Progenitor cell of endocrine pancreas (in vitro differentiated cells): ENCODE results near the gene EFNB2. TPM values are rescaled to one million over a fixed set of nuclear protein-coding genes. Genes with fewer than 3 reads are reported as not detected.

Experiments used
- DNase-seq: peaks from one replicate; pipeline ENCODE4 v3.0.0; 2021; ENCODE audit warnings: low spot score; ENCODE audit not compliant: unreplicated experiment
- H3K27ac Mint-ChIP-seq: 2 replicates; pipeline ENCODE4 v1.8.0; 2021; ENCODE audit warnings: mild to moderate bottlenecking, moderate library complexity, mixed read lengths
- H3K27me3 Mint-ChIP-seq: 2 replicates; pipeline ENCODE4 v1.8.0; 2021; ENCODE audit warnings: mixed read lengths
- H3K36me3 Mint-ChIP-seq: 2 replicates; pipeline ENCODE4 v1.8.0; 2022; ENCODE audit warnings: mixed read lengths; ENCODE audit not compliant: insufficient read depth
- H3K4me1 Mint-ChIP-seq: 2 replicates; pipeline ENCODE4 v1.8.0; 2021; ENCODE audit warnings: low read depth, mixed read lengths
- H3K4me3 Mint-ChIP-seq: 2 replicates; pipeline ENCODE4 v1.8.0; 2021; ENCODE audit warnings: low read depth, mild to moderate bottlenecking, moderate library complexity, mixed read lengths
- H3K9me3 Mint-ChIP-seq: 2 replicates; pipeline ENCODE4 v1.8.0; 2021; ENCODE audit warnings: low read depth, mixed read lengths
- total RNA-seq: library from RNA; stranded (reverse); gene quantifications from 2 replicates; pipeline ENCODE4 v1.2.1, GENCODE V29; 2021
- TF ChIP-seq, protein P1 (sequence below): fragments of 200-600 bp; sonication (generic); IDR thresholded peaks from one replicate; pipeline ENCODE4 v1.5.0; 2021; ENCODE audit warnings: antibody characterized with exemption, mild to moderate bottlenecking; ENCODE audit not compliant: unreplicated experiment

Gene EFNB2
- total RNA-seq, 1 donor from 2014 or later: 44.2 TPM

DNA sequence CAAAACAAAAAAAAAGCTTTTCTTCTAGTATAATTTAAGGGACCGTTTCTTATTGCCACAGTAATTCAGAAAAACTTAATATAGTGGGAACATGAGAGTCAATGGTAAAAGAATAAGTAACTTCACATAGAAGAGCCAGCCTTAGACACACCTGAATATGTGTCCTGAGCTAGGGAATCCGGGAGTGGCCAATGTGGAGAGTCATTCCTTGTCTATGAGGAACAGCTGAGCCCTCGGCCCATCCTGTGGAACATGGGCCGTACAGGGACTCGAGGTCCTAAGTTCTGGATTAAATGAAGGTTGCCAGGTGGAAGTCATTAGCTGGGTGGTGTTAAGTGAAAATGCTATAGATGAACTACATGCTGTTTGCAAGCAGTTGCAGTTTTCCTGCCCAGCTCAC is 32.2 kb downstream of the EFNB2 start:
- Mint-ChIP-seq H3K4me3 (no peak overlapping the region), H3K27me3 (no peaks in the 10 kb centered on the region), H3K36me3 (peaks cover 20% of the 10 kb centered on the region), H3K27ac (peak overlapping the region; percentile 83), H3K9me3 (no peaks in the 10 kb centered on the region), H3K4me1 (peaks cover 11% of the 10 kb centered on the region)
- TF ChIP-seq, protein P1, sequence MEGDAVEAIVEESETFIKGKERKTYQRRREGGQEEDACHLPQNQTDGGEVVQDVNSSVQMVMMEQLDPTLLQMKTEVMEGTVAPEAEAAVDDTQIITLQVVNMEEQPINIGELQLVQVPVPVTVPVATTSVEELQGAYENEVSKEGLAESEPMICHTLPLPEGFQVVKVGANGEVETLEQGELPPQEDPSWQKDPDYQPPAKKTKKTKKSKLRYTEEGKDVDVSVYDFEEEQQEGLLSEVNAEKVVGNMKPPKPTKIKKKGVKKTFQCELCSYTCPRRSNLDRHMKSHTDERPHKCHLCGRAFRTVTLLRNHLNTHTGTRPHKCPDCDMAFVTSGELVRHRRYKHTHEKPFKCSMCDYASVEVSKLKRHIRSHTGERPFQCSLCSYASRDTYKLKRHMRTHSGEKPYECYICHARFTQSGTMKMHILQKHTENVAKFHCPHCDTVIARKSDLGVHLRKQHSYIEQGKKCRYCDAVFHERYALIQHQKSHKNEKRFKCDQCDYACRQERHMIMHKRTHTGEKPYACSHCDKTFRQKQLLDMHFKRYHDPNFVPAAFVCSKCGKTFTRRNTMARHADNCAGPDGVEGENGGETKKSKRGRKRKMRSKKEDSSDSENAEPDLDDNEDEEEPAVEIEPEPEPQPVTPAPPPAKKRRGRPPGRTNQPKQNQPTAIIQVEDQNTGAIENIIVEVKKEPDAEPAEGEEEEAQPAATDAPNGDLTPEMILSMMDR: no peak
- no peak for DNase-seq

DNA sequence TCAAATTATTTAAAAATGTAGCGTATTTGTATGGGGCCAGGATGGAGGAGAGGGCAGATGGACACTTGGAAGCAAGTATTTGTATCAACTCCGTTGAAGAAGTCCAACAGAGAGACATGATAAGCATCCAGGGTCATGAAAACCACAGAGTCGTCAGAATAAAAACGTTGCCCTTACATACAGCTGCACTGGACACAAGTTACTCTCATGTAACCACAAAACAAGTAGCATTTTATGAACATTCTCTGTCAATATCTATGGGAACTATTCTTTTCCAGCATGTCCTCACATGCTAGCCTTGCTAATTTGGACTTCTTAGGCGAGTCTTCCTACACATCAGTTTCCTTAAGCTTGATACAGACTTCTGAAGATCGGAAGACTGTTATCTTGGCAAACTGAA is 35.0 kb downstream of the EFNB2 start:
- Mint-ChIP-seq H3K4me3 (no peak overlapping the region), H3K36me3 (peaks cover 18% of the 10 kb centered on the region), H3K4me1 (peaks cover 34% of the 10 kb centered on the region), H3K9me3 (no peaks in the 10 kb centered on the region), H3K27me3 (no peaks in the 10 kb centered on the region), H3K27ac (peak overlapping the region; percentile 11)
- no peak for DNase-seq
- TF ChIP-seq, protein P1: no peak

DNA sequence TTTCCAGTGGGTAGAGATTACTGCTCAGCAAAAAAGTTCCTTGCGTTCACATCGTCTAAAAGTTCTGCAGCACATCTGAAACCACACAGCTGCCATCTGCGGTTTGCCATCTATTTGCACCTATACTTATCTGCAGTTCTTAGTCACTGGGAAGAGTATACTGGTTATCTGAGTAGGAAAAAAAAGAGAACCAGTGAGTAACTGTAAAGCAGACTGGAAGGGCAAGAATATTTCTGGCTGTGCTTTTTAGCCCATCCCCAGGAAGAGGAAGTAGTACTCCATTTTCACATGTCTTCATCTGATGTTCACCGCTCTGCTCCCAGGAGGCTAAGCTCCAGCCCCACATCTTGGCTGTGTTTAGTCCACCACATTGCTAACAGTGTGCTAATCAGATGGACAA is 35.6 kb downstream of the EFNB2 start:
- no peaks in the 10 kb centered on the region for H3K9me3 Mint-ChIP-seq
- H3K4me3 Mint-ChIP-seq: no peak overlapping the region
- peaks cover 19% of the 10 kb centered on the region for H3K36me3 Mint-ChIP-seq
- no peak for DNase-seq
- H3K27ac Mint-ChIP-seq: no peak overlapping the region
- no peaks in the 10 kb centered on the region for H3K27me3 Mint-ChIP-seq
- TF ChIP-seq, protein P1: no peak
- peaks cover 35% of the 10 kb centered on the region for H3K4me1 Mint-ChIP-seq

DNA sequence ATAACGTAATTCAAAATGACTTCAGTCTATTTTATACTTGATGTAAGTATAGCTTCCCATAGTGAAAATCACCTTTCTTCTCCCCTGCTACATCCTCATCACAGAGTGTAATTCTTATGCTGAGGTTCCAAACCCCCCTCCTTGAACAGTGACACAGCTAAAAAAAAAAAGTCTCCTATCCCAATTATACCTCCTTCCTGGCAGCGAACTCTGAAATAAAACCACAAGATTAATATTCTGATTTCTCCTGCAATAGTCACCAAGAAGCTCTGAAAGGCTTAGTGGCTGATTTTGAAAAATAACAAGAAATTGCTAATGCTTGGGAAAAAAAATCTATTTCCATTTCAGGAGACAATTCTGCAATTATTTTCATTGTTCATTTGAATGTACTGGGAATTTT is 36.3 kb downstream of the EFNB2 start:
- Mint-ChIP-seq H3K27me3 (no peaks in the 10 kb centered on the region), H3K27ac (no peak overlapping the region), H3K4me1 (peaks cover 35% of the 10 kb centered on the region), H3K9me3 (no peaks in the 10 kb centered on the region), H3K4me3 (no peak overlapping the region), H3K36me3 (peaks cover 22% of the 10 kb centered on the region)
- TF ChIP-seq, protein P1: no peak
- DNase-seq: no peak

DNA sequence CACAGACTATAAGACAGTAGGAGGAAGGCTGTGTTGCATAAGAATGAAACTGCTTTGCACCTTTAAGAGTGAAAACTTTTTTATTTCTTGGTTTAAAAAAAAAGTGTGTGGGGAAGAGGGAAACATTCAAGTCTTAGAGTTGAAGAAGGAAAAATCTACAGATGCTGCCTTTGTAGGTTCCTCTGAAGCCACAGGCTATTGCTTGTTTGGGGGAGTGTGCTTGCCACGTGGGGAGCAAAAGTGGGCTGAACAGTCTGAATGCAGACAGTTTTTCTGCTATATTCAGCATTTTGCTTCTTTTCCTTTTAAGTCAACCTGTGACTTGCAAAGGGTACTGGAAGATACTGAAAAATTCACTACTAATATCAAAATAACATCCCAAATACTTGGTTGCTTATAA is 36.9 kb downstream of the EFNB2 start:
- Mint-ChIP-seq H3K36me3 (peaks cover 27% of the 10 kb centered on the region), H3K27ac (no peak overlapping the region), H3K4me3 (no peak overlapping the region), H3K27me3 (no peaks in the 10 kb centered on the region), H3K4me1 (peaks cover 35% of the 10 kb centered on the region), H3K9me3 (no peaks in the 10 kb centered on the region)
- TF ChIP-seq, protein P1: no peak
- no peak for DNase-seq
